GM19238 (cell line): ENCODE data around the gene ZMYND8.
"Not testable (repeated sequence)": the region's sequence is repeated elsewhere in the genome, so short reads cannot be mapped to it uniquely, and the experiment has no call there.

ENCODE experiments used
- DNase-seq: peaks from one replicate; pipeline ENCODE4 v3.0.0; 2011; ENCODE audit warnings: low spot score; ENCODE audit not compliant: insufficient read length

ZMYND8 gene

DNA sequence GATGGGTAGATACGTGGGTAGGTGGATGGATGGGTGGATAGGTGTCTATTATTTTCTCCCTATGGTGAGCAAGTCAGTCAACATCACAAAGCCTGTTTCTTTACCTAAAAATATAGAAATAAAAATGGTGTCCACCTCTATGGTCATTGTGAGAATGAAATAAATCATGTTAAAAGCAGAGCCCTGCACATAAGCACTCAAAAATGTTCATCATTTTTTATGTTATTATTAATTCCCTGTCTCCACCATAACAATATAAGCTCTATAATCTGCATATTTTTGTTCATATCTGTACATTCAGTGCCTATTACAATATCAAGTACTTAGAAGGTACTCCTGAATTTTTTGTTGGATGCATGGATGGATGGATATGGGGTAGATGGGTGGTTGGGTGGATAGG is 177.6 kb downstream of the ZMYND8 start:
- no peak for DNase-seq

DNA sequence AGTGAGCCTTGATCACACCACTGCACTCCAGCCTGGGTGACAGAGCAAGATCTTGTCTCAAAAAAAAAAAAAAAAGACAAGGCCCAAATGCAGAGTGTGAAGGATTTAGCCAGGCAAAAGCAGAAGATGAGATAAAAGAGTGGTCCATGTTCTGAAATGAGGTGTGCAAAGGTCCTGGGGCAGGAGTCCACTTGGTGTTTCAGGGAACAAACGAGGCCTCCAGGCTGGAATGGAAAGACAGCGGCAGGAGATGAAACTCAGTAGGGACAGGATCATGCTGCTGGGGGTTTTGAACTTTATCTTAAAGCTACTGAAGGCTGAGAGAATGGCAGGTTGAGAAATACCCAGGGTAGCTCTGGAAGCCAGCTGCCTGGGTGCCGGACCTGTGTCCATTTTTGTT is 178.2 kb downstream of the ZMYND8 start:
- DNase-seq, result no peak

DNA sequence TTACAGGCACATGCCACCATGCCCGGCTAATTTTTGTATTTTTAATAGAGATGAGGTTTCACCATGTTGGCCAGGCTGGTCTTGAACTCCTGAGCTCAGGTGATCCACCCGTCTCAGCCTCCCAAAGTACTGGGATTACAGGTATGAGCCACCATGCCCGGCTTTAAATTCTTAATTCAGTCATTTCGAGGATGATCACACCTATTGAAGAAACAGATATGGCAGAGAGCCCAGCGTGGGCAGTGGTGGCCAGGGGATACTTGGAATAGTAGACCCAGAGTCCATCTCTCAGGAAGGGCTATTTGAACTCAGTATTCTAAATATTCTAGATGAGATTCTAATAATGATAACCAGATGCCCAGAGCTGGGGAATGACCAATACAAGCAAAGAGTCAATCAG is 180.3 kb downstream of the ZMYND8 start:
- not testable (repeated sequence) for DNase-seq

DNA sequence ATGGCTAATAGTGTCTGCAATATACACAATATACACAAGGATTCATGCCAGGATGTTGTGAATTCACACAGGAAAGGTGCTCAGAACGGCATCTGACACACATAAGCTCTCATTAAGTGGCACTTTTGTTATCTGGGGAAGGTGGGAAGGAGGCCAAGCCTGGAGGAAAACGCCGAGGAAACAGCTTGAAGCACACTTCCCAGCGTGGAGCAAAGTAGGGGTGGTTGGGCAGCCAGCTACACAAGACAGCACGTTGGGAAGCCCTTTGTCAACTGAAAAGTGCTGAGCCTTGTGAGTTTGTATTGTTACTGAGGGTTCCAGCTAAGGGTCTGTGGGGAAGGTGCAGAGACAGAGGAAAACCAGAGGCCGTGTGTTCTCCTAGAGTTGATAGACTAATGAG is 181.0 kb downstream of the ZMYND8 start:
- DNase-seq, result no peak

DNA sequence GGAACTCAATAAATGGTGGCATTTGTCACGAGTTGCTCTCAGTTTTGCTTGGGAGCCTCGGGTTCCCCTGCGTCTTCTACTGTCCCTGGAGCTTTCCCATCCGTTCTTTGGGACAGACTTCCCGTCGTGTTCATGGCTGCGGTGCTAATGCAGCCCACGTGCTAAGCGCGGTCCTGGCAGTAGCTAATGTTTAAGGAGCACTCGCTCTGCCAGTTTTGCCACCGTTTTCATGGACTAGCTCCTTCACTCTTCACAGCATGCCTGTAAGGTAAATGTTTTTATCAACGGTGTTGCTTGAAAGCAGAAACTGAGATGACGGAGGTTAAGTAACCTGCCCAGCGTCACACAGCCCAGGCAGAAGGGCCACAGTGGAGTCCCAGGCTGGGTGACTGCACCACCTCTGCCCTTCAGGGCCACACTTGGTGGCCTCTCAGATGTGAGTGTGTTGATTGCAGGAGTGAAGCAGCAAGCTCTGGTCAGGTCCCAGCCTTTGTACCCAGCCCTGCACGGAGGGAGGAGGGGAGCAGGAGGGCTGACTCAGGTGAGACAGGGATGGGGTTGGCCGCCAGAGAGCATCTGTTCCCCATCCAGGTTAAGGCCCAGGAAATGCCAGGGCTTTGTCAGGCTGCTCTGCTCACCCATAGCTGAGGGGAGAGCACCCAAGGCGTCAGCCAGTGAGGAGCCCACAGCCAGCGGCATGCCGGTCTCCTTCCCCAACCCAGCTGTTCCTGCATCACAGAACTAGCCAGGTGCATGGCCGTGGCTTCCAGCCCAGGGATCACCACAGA is 181.8 kb downstream of the ZMYND8 start:
- no peak for DNase-seq

DNA sequence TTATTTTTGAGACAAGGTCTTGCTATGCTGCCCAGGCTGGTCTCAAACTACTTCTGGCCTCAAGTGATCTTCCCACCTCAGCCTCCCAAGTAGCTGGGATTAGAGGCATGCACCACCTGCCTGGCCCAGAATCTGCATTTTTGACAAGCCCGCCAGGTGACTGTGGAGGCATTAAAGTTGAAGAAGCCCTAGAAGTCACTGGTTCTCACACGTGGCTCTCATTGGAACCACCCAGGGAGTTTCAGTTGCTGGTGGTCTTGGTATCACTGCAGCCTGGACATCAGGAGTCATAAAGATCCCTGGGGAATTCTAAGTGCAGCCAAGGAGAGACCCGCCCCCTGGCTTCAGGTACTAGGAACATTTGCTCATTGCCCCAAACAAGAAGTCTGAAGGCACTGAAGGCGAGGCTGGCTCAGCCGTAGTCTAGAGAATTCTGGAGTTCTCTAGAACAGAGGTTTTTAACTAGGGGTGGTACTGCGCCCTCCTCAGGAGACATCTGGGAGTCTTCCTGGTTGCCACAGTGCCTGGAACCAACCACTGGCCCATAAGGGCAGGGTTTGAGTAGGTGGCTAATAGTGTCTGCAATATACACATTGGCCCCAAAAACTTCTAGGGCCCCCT is 182.8 kb downstream of the ZMYND8 start:
- DNase-seq, result no peak

DNA sequence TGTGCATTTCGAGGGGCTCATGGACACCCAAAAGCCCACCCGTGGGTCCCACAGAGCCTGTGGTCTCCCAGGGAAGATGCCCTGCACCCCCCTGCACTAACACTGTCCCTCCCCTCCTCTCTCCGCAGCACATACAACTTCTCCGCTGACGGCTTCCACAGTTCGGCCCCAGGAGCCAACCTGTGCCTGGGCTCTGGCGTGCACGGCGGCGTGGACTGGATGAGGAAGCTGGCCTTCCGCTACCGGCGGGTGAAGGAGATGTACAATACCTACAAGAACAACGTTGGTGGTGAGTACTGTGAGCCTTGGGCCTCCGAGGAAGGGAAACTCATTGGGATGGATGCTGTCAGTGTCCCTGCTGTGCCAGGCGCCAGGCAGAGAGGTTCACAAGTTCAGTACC is 183.9 kb downstream of the ZMYND8 start:
- DNase-seq, result no peak

DNA sequence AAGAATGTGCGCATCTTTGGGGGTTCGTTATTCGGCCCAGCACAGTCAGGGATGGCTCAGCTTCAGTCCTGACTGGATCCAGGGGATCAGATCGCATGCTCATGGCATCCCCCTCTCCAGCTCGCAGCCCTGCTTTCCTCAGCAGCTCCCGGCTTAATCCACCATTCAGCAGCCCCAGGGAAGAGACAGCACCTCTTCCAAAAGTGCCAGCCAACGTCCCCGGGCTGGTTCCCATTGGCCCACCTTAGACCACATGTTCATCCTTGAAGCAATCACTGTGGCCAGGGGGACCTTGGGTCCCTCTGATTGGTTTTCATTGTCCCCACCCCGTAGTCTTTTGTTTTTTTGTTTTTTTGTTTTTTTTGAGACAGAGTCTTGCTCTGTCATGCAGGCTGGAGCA is 188.7 kb downstream of the ZMYND8 start:
- DNase-seq, result no peak

DNA sequence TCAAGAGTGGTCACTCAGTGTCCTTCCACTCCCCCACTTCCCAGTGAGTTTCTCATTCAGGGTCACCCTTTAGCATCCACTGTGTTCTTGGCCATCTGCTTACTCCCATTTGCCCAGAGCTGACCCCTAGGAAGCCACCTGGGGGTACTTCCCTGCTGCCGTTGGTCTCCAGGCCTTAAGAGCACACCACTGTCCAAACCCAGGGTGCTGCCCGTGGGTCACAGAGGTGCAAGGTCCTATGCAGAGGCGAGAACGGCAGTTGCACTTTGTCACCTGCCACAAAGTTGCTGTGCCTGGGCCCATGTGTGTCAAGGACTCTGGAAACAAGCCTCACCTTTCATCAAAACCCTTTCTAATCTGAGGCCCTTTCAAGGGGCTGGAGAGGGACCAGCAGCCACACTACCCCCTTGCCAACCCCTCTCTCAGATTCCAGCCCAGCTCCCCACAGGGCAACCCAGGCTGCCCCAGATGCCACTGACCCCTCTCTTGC is 191.1 kb downstream of the ZMYND8 start:
- DNase-seq, result no peak

DNA sequence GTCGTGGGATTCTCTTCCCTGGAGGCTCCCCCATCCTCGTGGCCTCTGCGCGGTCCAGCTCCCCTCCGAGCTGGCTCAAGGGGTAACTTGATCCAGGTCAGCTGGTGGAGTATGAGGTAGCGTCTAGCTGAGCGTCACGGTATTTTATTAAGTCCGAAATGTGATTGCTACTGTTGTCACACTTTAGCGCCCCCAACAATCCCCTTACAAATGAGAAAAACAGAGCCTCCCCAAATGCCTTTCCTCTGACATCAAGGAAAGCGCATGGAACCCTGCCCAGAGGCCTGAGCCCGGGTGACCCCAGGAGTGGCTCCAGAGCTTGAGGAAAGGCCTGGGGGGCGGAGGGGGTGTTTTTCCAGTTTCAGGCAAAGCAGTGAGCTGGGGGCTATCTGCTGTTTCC is 192.4 kb downstream of the ZMYND8 start:
- no peak for DNase-seq

DNA sequence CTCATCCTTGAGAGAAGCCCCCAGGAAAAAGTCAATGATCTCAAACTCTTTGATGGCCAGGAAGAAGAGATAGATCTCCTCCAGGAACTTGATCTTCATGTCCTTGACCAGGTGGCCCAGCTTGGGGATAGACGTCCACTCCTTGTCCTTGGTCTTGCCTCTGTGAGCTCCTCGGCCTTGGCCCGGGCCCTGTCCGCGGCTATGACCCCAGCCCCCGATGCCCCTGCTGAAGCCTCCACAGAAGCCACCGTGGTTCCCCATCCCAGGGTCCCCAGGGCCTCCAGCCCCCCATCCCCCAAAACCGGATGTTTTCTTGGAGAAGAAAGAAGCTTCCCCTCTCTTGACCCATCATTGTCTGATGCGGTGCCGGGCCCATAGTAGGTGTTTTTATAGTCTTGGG is 195.1 kb downstream of the ZMYND8 start:
- DNase-seq, result no peak

DNA sequence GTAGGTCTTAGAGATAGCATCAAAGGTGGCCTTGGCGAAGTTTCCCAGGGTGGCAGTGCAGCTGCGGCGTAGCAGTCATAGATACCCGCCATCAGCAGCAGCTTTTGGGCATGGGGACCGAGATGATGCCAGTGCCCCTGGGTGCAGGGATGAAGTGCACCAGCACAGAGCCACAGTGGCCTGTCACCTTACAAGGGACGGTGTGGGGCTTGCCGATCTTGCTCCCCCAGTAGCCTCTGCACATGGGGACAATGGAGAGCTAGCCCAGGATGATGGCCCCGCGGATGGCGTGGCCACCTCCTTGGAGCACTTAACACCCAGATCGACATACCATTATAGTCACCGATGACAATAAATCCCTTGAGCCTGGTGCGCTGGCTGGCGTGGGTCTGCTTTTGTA is 195.5 kb downstream of the ZMYND8 start:
- no peak for DNase-seq

DNA sequence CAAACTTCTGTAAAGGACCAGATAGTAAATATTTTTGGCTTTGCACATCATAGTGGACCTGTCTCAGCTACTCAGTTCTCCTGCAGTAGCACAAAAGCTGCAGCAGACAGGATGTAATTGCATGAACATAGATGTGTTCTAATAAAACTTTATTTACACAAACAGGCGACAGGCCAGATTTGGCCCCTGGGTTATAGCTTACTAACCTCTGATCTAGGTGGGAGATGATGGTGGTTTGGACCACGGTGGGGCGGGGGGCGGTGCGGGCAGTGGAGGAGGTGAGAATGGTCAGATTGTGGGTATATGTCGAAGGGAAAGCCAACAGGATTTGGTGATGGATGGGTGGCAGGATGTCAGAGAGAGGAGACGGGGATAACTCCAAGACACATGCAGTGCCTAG is 196.3 kb downstream of the ZMYND8 start:
- DNase-seq, result no peak
